Measurements from ENCODE around the gene ILKAP. TPM values are rescaled to one million over a fixed set of nuclear protein-coding genes. Genes with fewer than 3 reads are reported as not detected.
A peak's percentile ranks its signal among the peaks of the same experiment; 100 is the strongest.

ILKAP gene
- total RNA-seq, 3 donors from 2014 or later: 33.2 to 55.7 (median 39.9) TPM

- no peak for TF ChIP-seq CTCF (IDR thresholded peaks at IDR 0.05)
These were observed 24.1 kb upstream of the ILKAP start for GRCh38 chr2:238227587-238228032.

GRCh38 chr2:238226698-238227586 is 23.4 kb upstream of the ILKAP start:
- H3K4me1 ChIP-seq (ENCODE audit: low read depth): peaks cover 5% of the 10 kb centered on the region
- DNase-seq (no peak), ATAC-seq (peak; percentile 43)
- H3K4me3 ChIP-seq: no peak overlapping the region
- no peaks in the 10 kb centered on the region for H3K9me3 ChIP-seq
- intact Hi-C loops (cut with DNase I, micrococcal nuclease): no loop called here
- no peak for TF ChIP-seq CTCF (IDR thresholded peaks at IDR 0.05)
- H3K36me3 ChIP-seq (ENCODE audit: low read depth): no peaks in the 10 kb centered on the region

More at GRCh38 chr2:238227587-238228032, 24.1 kb upstream of the ILKAP start:
- H3K4me3 ChIP-seq: no peak overlapping the region
- H3K4me1 ChIP-seq (ENCODE audit: low read depth): peaks cover 5% of the 10 kb centered on the region
- no peaks in the 10 kb centered on the region for H3K9me3 ChIP-seq
- DNase-seq (no peak), ATAC-seq (no peak)
- intact Hi-C loops (cut with DNase I, micrococcal nuclease): no loop called here
- H3K36me3 ChIP-seq (ENCODE audit: low read depth): no peaks in the 10 kb centered on the region

GRCh38 chr2:238225911-238226697 is 22.6 kb upstream of the ILKAP start:
- intact Hi-C loops (cut with DNase I, micrococcal nuclease): no loop called here
- Histone ChIP-seq H3K4me3 (no peak overlapping the region), H3K9me3 (no peaks in the 10 kb centered on the region), H3K36me3 (ENCODE audit: low read depth) (no peaks in the 10 kb centered on the region), H3K4me1 (ENCODE audit: low read depth) (peaks cover 5% of the 10 kb centered on the region)
- ATAC-seq (no peak), DNase-seq (no peak)
- no peak for TF ChIP-seq CTCF (IDR thresholded peaks at IDR 0.05)

GRCh38 chr2:238225121-238225520 is 21.6 kb upstream of the ILKAP start:
- Histone ChIP-seq H3K36me3 (ENCODE audit: low read depth) (no peaks in the 10 kb centered on the region), H3K4me3 (no peak overlapping the region), H3K9me3 (no peaks in the 10 kb centered on the region), H3K4me1 (ENCODE audit: low read depth) (peaks cover 5% of the 10 kb centered on the region)
- ATAC-seq (no peak), DNase-seq (no peak)
- intact Hi-C loops (cut with DNase I, micrococcal nuclease): no loop called here
- TF ChIP-seq CTCF (IDR thresholded peaks at IDR 0.05): no peak

- Histone ChIP-seq H3K4me1 (ENCODE audit: low read depth) (peaks cover 5% of the 10 kb centered on the region), H3K9me3 (no peaks in the 10 kb centered on the region), H3K4me3 (no peak overlapping the region), H3K36me3 (ENCODE audit: low read depth) (no peaks in the 10 kb centered on the region)
- DNase-seq (no peak), ATAC-seq (no peak)
- intact Hi-C loops (cut with DNase I, micrococcal nuclease): no loop called here
- TF ChIP-seq CTCF (IDR thresholded peaks at IDR 0.05): no peak
These were observed 21.0 kb upstream of the ILKAP start for GRCh38 chr2:238224356-238225035.
